ENCODE results near the gene LRIT3.

DNA sequence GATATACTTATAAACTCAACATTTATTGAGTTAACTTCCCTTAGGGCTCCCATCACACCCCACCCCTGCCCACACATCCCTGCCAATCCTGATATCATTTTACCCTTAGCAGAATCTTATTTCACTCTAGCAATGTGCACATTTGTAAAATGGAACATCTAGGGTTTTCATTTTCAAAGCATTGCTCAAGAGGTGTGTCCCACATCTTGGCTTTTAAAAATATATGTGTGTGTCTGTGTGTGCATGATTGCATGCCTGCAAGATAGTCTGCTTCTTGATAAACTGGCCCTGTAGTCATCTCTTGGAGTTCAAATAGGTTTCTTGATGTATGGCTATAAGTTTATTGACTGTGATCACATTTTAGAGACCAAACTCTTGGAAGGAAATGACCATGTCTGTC is 38.4 kb downstream of the LRIT3 start:
- TF ChIP-seq SIN3A (IDR thresholded peaks at IDR 0.05; ENCODE audit: borderline replicate concordance, insufficient read depth, low read length), result no peak
- no peak for TF ChIP-seq POLR2AphosphoS5 (IDR thresholded peaks at IDR 0.05; ENCODE audit: low read depth, low read length)
- TF ChIP-seq TAF1 (IDR thresholded peaks at IDR 0.05; ENCODE audit: borderline replicate concordance, insufficient read depth, low read length), result no peak
